Activated effector memory CD4-positive, alpha-beta T cell treated with Interleukin-2 at 50 U/mL for 16 hours (primary cell): ENCODE data around the gene PDCD1.
A peak's percentile ranks its signal among the peaks of the same experiment; 100 is the strongest.
"Not testable (repeated sequence)": the region's sequence is repeated elsewhere in the genome, so short reads cannot be mapped to it uniquely, and the experiment has no call there.

ENCODE experiments used
- DNase-seq: peaks from one replicate; pipeline ENCODE4 v3.0.0-alpha.2; 2020

The PDCD1 gene

DNA sequence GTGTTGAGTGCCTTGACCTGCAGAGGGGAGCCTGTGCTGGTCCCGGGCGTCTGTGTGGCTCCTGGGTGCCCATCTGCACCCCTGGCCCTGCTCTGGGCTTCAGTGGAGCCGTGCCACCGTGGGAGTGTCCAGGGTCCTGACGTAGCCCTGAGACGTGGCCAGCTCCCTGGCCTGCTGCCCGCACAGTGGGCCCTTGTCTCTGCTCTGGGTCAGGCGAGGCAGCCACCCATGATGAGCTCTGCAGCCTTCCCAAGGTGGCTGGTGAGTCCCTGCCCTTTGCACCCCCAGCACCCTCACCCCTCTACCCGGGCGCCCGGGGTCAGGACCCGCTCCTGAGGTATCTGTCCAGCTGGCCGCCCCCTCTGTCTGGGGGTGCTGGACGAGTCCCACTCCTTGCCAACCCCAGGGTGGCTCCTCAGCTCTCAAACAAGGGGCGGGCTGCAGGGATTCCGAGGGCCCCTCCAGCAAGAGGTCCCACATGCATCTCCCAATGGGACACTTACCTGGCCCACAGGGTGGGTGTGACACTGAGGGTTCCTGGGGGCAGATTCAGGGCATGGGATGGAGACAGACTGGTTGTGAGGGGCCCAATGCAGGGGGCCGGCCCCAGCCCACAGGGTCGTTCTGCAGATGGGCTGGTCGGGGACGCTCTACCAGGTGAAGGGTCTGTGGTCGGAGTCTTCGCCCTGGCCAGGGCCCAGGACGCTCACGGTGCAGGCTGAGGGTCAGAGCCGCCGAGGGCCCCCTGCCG, 47.3 kb downstream of the PDCD1 start:
- DNase-seq, result no peak

DNA sequence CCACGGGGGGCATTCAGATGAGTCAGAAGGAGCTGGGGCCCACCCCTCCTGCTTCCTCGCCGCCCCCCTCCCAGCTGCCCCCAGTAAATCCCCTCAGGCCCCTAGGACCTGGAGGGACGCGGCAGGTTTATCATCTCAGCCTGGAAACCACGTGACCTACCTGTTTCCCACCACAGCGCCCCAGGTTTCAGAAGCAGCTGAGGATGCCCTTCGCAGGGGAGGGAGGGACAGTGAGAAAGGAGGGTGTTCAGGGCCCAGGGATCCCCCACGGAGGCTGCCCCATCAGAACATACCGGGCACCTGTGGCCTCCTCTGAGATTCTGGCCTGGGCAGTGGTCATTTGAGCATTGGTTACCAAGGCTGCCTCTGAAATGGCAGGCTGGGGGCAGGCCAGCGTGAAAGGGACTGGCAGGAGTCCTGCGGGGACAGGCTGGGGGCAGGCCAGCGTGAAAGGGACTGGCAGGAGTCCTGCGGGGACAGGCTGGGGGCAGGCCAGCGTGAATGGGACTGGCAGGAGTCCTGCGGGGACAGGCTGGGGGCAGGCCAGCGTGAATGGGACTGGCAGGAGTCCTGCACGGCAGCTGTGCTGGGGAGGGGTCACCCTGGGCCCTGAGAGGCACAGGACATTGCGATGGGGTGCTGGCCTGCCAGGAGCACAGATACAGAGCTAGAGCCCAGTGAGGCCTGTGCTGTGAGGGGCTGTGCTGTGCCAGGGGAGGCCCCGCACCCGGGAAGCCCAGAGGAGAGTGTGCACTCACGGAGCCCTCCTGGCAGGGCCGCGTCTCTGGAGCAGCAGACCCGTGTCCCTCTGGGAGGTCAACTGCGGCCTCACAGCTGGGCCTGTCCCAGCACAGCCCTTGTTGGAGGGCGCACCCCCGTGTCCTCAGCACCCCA, 48.1 kb downstream of the PDCD1 start:
- no peak for DNase-seq

DNA sequence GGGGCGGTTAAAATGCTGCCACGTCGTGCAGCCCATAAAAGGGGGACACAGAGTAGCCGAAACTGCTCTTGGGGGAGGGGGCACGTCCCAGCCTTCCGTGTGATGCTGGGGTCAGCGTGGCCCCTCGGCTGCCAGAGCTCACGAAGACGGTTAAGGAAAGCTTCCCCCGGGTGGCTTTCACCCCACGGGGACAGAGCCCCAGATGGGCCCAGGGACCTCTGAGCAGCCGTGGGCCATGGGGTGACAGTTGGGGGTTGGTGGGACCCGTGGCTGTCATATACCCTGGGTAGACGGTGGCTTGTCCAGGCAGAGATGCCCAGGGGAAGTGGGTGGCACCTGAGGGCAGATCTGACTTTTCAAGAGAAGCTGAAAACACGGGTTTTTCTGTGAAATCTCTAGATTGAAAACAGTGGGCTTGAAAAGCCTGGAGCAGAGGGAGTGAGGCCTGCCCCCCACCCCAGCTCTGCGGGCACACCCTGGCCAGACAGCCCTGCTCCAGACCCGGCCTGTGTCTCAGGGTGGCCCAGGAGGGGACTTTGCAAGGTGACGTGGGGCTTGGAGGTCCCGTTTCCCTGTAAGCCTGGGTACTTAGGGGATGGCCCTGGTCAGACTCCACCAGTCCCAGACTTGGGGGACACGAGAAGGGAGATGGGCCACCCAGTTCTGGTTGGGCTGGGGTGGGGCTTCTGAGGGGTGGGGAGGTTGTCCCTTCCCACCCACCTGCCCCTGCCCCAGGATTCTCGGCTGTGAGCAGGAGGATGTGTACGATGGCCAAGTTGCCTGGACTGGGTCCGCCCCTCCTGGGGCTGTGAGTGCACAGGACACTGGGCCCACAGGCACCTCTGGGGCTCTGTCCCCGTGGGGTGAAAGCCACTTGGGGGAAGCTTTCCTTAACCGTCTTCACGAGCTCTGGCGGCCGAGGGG, 49.0 kb downstream of the PDCD1 start:
- DNase-seq, result no peak

DNA sequence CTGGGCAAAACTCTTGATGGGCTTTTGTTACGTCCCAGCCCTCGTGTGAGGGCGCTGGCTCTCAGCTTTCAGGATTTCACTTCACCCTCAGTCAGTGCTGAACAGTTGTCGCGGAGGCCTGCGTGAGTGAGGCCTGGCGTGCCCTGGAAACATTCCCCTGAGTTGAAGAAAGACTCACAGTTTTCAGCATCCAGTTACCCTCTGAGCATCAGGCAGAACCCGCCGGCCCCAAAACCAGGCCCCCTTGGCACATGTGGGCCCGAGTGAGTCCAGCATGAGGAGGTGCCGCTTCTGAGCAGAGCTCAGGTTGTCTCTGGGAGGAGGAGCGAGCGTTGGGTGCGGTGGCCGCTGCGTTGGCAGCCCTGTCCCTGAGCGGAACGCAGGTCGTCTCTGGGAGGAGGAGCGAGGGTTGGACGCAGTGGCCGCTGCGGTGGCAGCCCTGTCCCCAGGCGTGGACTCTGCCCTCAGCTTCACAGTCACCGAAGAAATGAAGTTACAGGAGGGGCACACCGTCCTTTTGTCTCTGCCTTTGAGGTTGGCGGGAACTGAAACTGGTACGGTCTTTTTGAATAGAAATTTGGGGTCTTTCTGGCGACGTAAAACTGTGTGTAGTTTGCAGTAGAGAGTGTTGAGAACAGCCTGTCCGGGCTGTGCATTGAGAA, 49.8 kb downstream of the PDCD1 start, which contains the start of gene NEU4:
Gene NEU4 (plus strand): TSS at position 473 of the 662 bp plus-strand sequence. CDS start 5,292 bp downstream, outside the sequence.
- no peak for DNase-seq

DNA sequence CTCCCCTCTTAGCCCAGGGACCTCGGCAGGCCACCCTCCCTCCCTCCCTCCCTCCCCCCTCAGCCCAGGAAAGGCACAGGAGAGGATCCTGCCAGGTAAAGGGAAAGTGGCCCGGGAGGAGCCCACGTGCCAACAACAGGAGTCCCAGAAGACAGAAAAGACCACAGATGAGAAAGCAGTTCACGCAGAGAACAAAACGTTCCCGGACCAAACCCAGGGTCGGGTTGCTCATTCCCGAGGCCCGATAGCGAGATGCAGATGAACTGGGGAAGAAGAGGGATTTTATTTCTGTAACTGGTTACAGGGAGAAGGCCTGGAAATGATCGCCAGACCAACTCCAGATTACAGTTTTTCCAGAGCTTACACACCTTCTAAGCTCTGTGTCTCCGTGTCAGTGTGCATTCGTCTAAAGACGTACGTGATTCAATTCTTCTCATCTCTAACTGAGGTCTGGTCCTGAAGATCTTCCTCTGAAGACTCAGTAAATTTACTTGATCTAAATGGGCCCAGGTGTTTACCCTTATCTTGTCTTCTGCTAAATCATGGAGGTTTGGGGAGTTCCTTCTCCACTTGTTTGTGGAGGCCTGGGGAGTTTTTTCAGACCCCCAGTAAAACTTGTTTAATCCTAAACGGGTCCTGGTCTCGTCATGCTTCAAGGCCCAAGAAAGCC, 50.5 kb downstream of the PDCD1 start:
- no peak for DNase-seq

DNA sequence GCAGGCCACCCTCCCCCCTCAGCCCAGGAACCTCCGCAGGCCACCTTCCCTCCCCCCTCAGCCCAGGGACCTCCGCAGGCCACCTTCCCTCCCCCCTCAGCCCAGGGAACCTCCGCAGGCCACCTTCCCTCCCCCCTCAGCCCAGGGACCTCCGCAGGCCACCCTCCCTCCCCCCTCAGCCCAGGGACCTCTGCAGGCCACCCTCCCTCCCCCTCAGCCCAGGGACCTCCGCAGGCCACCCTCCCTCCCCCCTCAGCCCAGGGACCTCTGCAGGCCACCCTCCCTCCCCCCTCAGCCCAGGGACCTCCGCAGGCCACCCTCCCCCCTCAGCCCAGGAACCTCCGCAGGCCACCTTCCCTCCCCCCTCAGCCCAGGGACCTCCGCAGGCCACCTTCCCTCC, 52.5 kb downstream of the PDCD1 start:
- DNase-seq, result not testable (repeated sequence)

DNA sequence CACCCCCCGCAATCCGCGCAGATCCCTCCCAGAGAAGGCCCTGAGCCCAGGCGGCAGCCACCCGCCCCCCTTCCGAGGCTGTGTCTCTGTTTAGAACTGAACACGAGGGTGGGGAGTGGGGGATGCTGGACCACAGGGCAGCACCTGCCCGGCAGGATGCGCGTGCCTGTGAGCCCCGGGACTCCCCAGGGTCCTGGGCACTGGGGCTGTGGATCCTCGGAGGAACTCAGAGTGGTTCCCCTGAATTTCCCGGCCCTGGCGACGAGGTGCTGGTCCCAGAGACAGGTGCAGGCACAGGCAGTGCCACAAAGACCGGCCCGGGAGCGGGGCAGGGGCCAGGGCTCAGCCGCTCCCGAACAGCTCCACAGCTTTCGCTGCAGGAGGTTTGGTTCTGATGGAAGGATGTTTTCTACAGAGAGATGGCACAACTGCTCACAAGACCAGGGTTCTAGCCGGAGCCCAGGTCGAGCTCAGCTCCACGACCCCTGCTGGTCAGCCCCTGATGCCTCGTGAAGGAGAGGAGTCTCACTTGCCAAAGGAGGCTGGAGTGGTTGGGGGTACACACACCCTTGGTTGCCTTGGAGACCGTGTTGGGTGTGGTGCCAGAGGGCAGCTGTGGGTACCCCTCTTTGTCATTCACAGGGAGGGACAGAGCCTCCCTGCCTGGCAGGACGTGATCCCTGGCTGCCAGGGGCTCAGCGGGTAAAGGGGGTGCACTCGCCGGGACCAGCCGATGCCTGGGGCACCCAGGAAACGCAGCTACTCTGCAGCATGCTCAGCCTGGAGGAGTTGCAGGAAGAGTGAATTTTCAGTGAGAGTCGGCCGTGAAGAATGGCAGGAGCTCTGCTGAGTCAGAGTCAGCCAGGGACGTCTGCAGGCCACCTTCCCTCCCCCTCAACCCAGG, 54.1 kb downstream of the PDCD1 start:
- DNase-seq, result no peak

DNA sequence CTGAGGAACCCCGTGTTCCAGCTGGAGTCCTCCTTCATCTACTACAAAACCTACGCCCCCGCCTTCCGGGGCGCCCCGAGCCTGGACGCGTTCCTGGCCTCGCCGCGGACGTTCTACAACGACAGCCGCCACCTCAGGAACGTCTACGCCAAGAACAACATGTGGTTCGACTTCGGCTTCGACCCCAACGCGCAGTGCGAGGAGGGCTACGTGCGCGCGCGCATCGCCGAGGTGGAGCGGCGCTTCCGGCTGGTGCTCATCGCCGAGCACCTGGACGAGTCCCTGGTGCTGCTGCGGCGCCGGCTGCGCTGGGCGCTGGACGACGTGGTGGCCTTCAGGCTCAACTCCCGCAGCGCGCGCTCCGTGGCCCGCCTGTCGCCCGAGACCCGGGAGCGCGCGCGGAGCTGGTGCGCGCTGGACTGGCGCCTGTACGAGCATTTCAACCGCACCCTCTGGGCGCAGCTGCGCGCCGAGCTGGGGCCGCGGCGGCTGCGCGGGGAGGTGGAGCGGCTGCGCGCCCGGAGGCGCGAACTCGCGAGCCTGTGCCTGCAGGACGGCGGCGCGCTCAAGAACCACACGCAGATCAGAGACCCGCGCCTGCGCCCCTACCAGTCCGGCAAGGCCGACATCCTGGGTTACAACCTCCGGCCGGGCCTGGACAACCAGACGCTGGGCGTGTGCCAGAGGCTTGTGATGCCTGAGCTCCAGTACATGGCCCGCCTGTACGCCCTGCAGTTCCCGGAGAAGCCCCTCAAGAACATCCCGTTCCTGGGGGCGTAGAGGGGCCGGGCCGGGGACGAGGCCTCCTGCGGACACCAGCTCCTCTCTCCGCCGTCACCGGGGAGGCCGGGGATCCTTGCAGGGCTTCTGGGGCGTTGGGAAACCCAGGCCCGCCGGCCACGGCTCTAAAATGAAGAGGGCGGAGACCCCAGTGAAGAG, 55.0 kb downstream of the PDCD1 start:
- peak; percentile 36 for DNase-seq

DNA sequence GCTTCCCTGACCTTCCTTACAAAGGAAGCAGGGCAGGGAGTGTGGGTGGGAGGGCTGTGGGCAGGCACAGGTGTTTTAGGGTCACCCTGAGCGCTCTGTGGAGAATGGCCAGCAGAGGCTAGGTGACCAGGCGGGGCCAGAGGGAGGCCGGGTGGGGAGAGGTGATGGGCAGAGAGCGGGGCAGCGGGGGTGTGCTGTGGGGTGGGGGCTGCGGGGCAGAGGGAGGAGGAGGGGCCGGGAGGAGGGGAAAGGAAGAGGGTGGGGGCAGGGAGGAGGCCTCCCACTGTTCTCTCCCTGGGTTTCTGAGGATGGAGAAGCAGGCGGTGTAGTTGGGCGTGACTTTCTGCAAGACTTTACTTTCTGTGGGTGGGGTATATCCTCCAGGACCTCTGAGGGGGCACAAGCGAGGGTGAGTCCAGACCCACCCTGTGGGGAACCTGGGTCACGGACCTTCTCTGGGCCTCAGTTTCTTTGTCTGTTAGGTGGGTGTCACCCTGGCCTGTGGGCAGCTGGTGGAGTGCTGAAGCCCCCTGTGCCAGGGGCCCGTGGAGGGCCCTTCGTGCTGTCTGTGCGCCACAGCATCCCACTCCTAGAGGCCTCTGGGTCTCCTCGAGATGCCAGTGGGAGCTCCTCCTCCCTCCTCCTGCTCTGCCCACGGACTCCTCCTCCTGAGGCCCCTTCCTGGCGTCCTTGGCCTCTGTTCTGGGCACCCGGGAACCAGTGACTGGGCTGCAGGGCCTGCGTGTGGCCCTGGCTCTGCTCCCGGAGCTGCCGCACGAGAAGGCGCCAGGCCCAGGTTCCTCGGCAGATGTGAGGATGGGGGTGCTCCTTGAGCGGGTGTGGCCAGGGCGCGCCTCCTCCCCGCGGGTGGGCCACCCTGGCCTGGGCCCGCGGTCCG, 56.0 kb downstream of the PDCD1 start:
- no peak for DNase-seq

DNA sequence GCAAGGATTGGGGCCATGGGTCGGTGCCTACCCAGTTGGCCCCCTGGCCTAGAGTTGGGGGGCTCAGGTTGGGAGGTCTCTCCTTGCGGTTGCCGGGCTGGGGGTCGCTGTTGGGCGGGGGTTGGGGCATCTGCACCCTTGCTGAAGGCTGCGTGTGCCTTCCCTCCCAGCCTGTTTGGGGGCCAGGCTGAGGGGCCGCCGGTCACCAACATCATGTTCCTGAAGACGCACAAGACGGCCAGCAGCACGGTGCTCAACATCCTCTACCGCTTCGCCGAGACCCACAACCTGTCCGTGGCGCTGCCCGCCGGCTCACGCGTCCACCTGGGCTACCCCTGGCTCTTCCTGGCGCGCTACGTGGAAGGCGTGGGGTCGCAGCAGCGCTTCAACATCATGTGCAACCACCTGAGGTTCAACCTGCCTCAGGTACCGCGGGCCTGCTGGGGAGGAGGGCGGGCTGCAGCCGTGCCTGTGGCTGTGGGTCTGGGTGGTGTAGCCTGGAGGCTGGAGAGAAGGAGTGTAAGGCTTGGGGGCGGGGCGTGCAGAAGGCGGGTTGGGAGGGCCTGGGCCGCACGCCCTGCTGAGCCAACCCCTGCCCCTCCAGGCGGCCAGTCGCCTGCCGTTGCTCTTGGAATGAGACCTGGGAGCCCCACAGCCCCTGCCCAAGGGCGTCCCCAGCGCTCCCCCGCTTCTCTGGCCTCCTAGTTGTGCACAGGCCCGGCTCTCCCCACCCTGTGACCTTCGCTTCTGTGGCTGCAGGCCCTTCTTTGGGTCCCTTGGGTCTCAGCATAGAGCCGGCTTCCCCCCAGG, 56.9 kb downstream of the PDCD1 start:
- no peak for DNase-seq

DNA sequence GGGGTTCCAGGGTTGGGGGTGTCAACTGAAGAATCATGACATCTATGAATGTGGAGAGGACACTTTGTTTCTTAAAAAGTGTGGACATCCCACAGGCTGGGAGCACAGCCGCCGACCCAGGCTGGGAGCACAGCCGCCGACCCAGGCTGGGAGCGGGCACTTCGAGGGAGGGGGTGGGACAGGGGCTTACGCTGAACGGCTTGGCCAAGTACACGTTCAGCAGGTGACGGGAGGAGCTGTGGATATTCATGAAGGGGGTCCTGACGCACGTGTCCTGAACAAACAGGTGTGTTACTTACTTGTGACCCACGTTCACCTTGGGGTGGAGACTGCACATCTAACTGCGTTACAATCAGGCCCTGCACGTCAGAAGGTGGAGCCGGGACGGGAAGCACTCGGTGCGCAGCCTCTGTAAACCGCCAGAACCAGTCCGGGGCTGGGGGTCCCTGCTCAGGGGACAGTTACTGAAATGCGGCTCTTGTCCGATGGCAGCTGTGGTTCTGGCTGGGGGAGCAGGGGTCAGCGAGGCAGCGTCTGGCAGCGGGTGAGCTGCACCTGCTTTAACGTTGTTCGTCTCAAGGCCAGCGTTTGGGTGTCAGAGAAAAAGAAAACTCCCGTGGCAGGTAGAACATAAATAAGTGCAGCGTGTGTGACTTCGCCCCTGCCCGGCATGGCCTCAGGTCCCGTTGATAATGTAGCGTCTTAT, 58.3 kb downstream of the PDCD1 start:
- DNase-seq, result not testable (repeated sequence)
